ENCODE measurements around the gene PTTG2.

Gene PTTG2

GRCh38 chr4:37999000-37999716 lies 39.0 kb downstream of the PTTG2 start:
- TF ChIP-seq, protein P1, sequence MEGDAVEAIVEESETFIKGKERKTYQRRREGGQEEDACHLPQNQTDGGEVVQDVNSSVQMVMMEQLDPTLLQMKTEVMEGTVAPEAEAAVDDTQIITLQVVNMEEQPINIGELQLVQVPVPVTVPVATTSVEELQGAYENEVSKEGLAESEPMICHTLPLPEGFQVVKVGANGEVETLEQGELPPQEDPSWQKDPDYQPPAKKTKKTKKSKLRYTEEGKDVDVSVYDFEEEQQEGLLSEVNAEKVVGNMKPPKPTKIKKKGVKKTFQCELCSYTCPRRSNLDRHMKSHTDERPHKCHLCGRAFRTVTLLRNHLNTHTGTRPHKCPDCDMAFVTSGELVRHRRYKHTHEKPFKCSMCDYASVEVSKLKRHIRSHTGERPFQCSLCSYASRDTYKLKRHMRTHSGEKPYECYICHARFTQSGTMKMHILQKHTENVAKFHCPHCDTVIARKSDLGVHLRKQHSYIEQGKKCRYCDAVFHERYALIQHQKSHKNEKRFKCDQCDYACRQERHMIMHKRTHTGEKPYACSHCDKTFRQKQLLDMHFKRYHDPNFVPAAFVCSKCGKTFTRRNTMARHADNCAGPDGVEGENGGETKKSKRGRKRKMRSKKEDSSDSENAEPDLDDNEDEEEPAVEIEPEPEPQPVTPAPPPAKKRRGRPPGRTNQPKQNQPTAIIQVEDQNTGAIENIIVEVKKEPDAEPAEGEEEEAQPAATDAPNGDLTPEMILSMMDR (IDR thresholded peaks at IDR 0.05; ENCODE audit: control insufficient read depth, insufficient read depth, low read depth, low read length, missing control alignments), result no peak
- DNase-seq (ENCODE audit: low read depth), result no peak
- H3K4me3 ChIP-seq (ENCODE audit: control insufficient read depth, low read depth, low read length), result no peak overlapping the region

GRCh38 chr4:37999965-38000364 lies 39.8 kb downstream of the PTTG2 start:
- TF ChIP-seq, protein P1 (IDR thresholded peaks at IDR 0.05; ENCODE audit: control insufficient read depth, insufficient read depth, low read depth, low read length, missing control alignments), result no peak
- no peak overlapping the region for H3K4me3 ChIP-seq (ENCODE audit: control insufficient read depth, low read depth, low read length)
- DNase-seq (ENCODE audit: low read depth), result no peak

DNA sequence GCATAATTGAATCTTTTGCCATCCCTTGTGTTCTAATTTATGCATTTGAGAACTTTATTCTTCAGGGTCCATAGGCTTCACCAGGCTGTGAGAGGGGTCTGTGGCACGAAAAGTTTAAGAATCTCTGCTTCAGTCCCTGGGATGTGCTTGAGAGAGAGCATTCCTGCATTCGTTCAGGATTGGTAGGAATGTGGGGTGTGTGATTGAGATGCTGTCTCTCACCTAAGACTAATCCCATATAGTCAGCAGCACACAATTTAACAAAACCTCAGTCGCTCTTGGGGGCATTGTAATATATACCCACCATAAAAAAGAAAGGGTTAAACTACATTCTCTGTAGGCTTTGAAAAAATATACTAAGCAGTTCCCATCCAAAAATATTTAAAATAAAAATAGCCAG lies 41.7 kb downstream of the PTTG2 start:
- no peak for DNase-seq (ENCODE audit: low read depth)
- TF ChIP-seq, protein P1 (IDR thresholded peaks at IDR 0.05; ENCODE audit: control insufficient read depth, insufficient read depth, low read depth, low read length, missing control alignments), result no peak
- H3K4me3 ChIP-seq (ENCODE audit: control insufficient read depth, low read depth, low read length), result no peak overlapping the region

GRCh38 chr4:38002451-38003071 lies 42.4 kb downstream of the PTTG2 start:
- no peak overlapping the region for H3K4me3 ChIP-seq (ENCODE audit: control insufficient read depth, low read depth, low read length)
- TF ChIP-seq, protein P1 (IDR thresholded peaks at IDR 0.05; ENCODE audit: control insufficient read depth, insufficient read depth, low read depth, low read length, missing control alignments), result no peak
- DNase-seq (ENCODE audit: low read depth), result no peak

DNA sequence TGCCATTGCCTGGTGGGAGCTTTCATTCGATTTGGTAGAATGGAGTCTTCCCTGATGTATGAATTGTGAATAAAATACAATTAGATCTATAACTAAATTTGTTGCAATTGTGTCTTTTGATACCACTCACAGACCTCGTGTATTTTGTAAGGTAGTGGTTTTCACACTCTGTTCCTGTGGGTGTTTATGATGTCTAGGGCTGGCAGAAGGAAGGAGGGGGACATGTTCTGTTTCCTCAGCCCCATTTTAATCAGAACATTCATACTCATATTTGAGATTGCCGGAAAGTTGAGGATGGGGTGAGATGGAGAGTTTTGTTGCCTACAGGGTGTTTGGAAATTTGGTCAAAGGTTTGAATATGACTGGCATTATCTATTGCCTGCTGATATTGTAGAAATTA lies 42.9 kb downstream of the PTTG2 start:
- TF ChIP-seq, protein P1 (IDR thresholded peaks at IDR 0.05; ENCODE audit: control insufficient read depth, insufficient read depth, low read depth, low read length, missing control alignments), result no peak
- DNase-seq (ENCODE audit: low read depth), result no peak
- no peak overlapping the region for H3K4me3 ChIP-seq (ENCODE audit: control insufficient read depth, low read depth, low read length)

DNA sequence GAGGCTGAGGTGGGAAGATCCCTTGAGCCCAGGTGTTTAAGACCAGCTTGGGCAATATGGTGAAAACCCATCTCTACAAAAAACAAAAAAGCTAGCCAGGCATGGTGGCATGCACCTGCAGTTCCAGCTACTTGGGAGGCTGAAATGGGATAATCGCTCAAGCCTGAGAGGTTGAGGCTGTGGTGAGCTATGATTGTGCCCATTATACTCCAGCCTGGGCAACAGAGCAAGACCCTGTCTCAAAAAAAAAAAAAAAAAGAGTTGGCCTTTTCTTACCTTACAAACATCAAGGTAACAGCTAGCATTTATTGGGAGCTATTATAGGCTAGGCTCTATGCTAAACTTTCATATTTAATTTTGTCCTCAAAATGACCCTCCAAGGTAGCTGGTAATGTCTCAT lies 43.4 kb downstream of the PTTG2 start:
- TF ChIP-seq, protein P1 (IDR thresholded peaks at IDR 0.05; ENCODE audit: control insufficient read depth, insufficient read depth, low read depth, low read length, missing control alignments), result no peak
- no peak overlapping the region for H3K4me3 ChIP-seq (ENCODE audit: control insufficient read depth, low read depth, low read length)
- no peak for DNase-seq (ENCODE audit: low read depth)

Data from AG09309 (cell line).